HL-60 (cell line): ENCODE measurements around the gene POLN.

Experiments
- DNase-seq, 2 experiments: peaks; one replicate each; pipeline ENCODE4 v3.0.0-alpha.2; 2010 to 2020; ENCODE audit warnings: low read depth in 1 of 2, low spot score in 1 of 2
- H3K27ac ChIP-seq: fragments of 250-450 bp; sonication (Bioruptor Pico); replicated peaks from 2 replicates; pipeline ENCODE4 v1.5.1; 2020; ENCODE audit warnings: mild to moderate bottlenecking, moderate library complexity
- H3K27me3 ChIP-seq: fragments of 250-450 bp; sonication (Bioruptor Pico); 2 replicates; pipeline ENCODE4 v1.5.1; 2021; ENCODE audit warnings: mild to moderate bottlenecking, moderate library complexity; ENCODE audit not compliant: insufficient read depth, poor library complexity, severe bottlenecking
- H3K4me3 ChIP-seq: replicated peaks from 2 replicates; pipeline ENCODE4 v1.5.1; 2011; ENCODE audit warnings: mild to moderate bottlenecking, control low read depth, low read length; ENCODE audit not compliant: insufficient read depth
- GABPA ChIP-seq: IDR thresholded peaks from 2 replicates; pipeline ENCODE4 v1.6.1; 2012; ENCODE audit warnings: low read depth
- POLR2AphosphoS5 ChIP-seq: IDR thresholded peaks from 2 replicates; pipeline ENCODE4 v1.6.1; 2012; ENCODE audit warnings: low read depth
- SPI1 ChIP-seq: IDR thresholded peaks from 2 replicates; pipeline ENCODE4 v1.6.1; 2012; ENCODE audit warnings: low read depth, mild to moderate bottlenecking, borderline replicate concordance
- TF ChIP-seq, protein P1 (sequence below): IDR thresholded peaks from 2 replicates; pipeline ENCODE4 v1.6.1; 2012; ENCODE audit warnings: low read depth; ENCODE audit not compliant: insufficient replicate concordance
- TF ChIP-seq, protein P2 (sequence below): IDR thresholded peaks from one replicate; pipeline ENCODE4 v1.5.1; 2011; ENCODE audit warnings: low read length, control low read depth, inconsistent platforms; ENCODE audit not compliant: insufficient read depth

POLN gene

DNA sequence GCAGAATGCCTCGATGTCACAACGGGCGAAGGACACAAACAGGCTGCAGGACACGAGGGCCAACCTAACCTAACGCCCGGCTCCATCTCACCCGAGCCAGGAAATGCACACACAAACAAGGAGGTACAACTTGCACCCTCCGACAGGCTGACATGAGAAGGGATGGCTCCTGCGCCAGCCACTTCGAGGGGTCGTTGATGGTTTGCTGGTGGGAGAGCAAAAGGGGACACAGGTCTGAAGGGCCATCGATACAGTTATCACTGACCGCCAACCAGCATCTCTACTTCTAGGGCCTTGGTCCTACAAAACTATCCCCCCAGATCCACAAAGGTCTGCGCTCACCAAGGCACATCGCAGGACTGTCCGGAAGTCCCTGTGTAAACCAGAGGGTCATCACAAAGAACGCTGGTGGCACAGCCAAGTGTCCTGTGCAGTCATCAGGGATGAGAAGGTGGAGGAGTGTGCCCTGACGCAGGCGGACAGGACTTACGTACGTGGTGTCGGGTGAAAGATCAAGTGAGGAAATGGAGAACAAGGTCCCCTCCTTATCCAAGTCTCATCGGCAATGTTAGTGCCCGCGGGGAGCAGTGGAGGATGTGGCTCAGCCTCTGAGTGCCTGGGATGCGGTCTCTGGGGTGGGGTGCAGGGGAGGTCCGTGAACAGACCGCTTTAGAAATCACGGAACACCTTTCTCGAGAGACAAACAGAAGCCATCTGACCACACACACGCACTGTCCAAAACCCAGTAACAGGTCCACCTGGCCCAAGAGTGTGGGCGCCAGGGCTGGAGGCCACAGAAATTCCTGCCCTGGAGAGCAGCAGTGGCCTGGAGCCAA lies 13.0 kb upstream of the POLN start:
- no peak for DNase-seq
- no peak overlapping the region for H3K27ac ChIP-seq
- no peak overlapping the region for H3K4me3 ChIP-seq
- TF ChIP-seq SPI1 = no peak
- no peak for TF ChIP-seq POLR2AphosphoS5
- TF ChIP-seq, protein P1, sequence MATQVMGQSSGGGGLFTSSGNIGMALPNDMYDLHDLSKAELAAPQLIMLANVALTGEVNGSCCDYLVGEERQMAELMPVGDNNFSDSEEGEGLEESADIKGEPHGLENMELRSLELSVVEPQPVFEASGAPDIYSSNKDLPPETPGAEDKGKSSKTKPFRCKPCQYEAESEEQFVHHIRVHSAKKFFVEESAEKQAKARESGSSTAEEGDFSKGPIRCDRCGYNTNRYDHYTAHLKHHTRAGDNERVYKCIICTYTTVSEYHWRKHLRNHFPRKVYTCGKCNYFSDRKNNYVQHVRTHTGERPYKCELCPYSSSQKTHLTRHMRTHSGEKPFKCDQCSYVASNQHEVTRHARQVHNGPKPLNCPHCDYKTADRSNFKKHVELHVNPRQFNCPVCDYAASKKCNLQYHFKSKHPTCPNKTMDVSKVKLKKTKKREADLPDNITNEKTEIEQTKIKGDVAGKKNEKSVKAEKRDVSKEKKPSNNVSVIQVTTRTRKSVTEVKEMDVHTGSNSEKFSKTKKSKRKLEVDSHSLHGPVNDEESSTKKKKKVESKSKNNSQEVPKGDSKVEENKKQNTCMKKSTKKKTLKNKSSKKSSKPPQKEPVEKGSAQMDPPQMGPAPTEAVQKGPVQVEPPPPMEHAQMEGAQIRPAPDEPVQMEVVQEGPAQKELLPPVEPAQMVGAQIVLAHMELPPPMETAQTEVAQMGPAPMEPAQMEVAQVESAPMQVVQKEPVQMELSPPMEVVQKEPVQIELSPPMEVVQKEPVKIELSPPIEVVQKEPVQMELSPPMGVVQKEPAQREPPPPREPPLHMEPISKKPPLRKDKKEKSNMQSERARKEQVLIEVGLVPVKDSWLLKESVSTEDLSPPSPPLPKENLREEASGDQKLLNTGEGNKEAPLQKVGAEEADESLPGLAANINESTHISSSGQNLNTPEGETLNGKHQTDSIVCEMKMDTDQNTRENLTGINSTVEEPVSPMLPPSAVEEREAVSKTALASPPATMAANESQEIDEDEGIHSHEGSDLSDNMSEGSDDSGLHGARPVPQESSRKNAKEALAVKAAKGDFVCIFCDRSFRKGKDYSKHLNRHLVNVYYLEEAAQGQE = no peak
- TF ChIP-seq GABPA = no peak
- TF ChIP-seq, protein P2, sequence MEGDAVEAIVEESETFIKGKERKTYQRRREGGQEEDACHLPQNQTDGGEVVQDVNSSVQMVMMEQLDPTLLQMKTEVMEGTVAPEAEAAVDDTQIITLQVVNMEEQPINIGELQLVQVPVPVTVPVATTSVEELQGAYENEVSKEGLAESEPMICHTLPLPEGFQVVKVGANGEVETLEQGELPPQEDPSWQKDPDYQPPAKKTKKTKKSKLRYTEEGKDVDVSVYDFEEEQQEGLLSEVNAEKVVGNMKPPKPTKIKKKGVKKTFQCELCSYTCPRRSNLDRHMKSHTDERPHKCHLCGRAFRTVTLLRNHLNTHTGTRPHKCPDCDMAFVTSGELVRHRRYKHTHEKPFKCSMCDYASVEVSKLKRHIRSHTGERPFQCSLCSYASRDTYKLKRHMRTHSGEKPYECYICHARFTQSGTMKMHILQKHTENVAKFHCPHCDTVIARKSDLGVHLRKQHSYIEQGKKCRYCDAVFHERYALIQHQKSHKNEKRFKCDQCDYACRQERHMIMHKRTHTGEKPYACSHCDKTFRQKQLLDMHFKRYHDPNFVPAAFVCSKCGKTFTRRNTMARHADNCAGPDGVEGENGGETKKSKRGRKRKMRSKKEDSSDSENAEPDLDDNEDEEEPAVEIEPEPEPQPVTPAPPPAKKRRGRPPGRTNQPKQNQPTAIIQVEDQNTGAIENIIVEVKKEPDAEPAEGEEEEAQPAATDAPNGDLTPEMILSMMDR = no peak
- H3K27me3 ChIP-seq = no peaks in the 10 kb centered on the region

DNA sequence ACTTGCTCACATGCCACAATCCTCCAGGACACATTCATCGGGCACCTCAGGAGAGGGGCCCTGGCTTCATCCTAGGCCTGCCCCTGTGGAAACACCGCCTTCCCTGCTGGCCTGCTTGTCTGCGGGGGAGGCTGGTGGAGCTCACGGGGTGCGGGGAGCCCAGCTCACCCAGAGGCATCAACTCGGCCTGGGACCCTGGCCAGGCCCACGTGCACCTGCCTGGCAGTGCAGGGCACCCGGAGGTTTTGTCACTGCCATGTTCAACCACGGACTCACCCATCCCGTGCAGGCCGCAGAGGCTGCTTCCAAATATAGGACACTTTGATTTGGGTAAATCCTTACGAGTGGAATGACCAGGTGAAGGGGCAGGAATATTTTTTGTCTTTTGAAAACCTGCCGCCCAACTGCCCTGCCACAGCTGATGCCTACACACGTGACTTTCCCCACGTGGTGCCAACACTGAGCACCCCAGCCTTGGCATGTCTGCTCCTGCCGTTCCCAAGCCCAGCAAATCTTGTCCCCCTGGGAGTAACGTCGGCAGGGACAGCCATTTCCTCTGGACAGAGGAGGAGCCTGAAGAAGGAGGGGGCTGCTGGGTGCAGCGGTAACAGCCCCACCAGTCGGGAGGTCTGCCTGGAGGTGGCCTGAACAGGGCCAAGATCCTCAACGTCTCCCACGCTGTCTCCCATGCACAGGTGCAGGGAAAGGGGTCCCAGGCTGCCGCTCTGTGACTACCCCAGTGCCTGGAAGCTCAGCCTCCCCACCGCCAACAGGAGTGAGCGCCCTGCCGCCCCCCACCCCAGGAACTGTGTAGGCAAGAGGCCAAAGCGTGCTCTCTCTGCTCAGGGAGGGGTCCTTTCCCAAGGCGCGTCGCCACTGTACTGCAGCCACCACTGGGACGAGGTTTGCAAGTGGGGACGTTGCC lies 11.5 kb upstream of the POLN start:
- Histone ChIP-seq H3K27me3 (no peaks in the 10 kb centered on the region), H3K4me3 (no peak overlapping the region), H3K27ac (no peak overlapping the region)
- TF ChIP-seq, protein P2 = no peak
- TF ChIP-seq SPI1 (no peak), GABPA (no peak), POLR2AphosphoS5 (no peak)
- TF ChIP-seq, protein P1 = no peak
- DNase-seq = no peak

DNA sequence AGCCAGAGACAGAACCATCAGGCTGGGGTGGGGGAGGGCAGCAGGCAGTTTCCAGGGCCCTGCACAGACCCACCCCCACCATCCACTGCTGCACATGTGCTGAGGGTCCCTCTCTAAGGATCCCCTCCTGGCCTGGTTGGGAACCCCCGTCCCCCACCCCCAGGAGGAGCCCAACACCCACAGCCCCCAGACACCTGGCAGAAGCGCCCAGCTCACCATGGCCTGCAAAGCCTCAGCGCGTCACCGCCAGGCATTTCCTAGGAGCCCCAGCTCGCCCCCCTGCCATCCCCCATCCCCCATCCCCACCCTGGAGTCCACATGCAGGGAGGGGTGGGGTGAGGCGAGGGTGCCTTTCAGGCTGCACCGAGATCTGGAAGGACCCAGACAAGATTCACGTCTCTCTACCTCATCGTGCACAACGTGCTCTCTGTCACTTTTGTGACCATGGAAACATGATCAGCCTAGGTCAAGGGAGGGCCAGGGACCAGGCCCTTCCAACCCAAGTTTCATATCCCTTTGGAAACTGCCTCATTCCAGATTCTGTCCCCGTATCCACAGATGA lies 10.7 kb upstream of the POLN start:
- no peak for TF ChIP-seq POLR2AphosphoS5
- TF ChIP-seq, protein P1 = no peak
- TF ChIP-seq, protein P2 = no peak
- TF ChIP-seq SPI1 = no peak
- no peak for TF ChIP-seq GABPA
- H3K27me3 ChIP-seq = no peaks in the 10 kb centered on the region
- H3K27ac ChIP-seq = no peak overlapping the region
- DNase-seq = no peak
- no peak overlapping the region for H3K4me3 ChIP-seq
